HG02981 (cell line): ENCODE results near the gene DPEP1.
"Not testable (repeated sequence)": the region's sequence is repeated elsewhere in the genome, so short reads cannot be mapped to it uniquely, and the experiment has no call there.

Experiments
- ATAC-seq: cut with Tn5 transposase; IDR thresholded peaks from one replicate; pipeline ENCODE4 v1.9.1; 2021; ENCODE audit warnings: mild to moderate bottlenecking, moderate library complexity; ENCODE audit not compliant: unreplicated experiment

The DPEP1 gene

GRCh38 chr16:89577055-89577759 lies 36.2 kb upstream of the DPEP1 start:
- ATAC-seq, result no peak

- ATAC-seq, result no peak
Measured at GRCh38 chr16:89579351-89579750, 34.1 kb upstream of the DPEP1 start.

GRCh38 chr16:89581045-89581695 lies 32.3 kb upstream of the DPEP1 start:
- no peak for ATAC-seq

- no peak for ATAC-seq
Measured at GRCh38 chr16:89581861-89582563, 31.4 kb upstream of the DPEP1 start.

- ATAC-seq, result no peak
Measured at GRCh38 chr16:89582614-89583196, 30.7 kb upstream of the DPEP1 start.

GRCh38 chr16:89583197-89583894 lies 30.1 kb upstream of the DPEP1 start:
- ATAC-seq, result no peak

GRCh38 chr16:89583895-89584644 lies 29.4 kb upstream of the DPEP1 start:
- ATAC-seq, result no peak

- no peak for ATAC-seq
Measured at GRCh38 chr16:89584768-89585549, 28.5 kb upstream of the DPEP1 start.

- no peak for ATAC-seq
Measured at GRCh38 chr16:89586218-89586617, 27.2 kb upstream of the DPEP1 start.

- no peak for ATAC-seq
Measured at GRCh38 chr16:89586853-89587252, 26.6 kb upstream of the DPEP1 start.

GRCh38 chr16:89587676-89588075 lies 25.8 kb upstream of the DPEP1 start:
- ATAC-seq, result not testable (repeated sequence)

GRCh38 chr16:89588413-89589109 lies 24.9 kb upstream of the DPEP1 start:
- no peak for ATAC-seq

GRCh38 chr16:89589241-89589926 lies 24.1 kb upstream of the DPEP1 start:
- ATAC-seq, result no peak

GRCh38 chr16:89593841-89594240 lies 19.6 kb upstream of the DPEP1 start:
- no peak for ATAC-seq

- ATAC-seq, result no peak
Measured at GRCh38 chr16:89595330-89596060, 17.9 kb upstream of the DPEP1 start.

- ATAC-seq, result no peak
Measured at GRCh38 chr16:89596061-89596689, 17.3 kb upstream of the DPEP1 start.

GRCh38 chr16:89596957-89597649 lies 16.3 kb upstream of the DPEP1 start:
- ATAC-seq, result no peak
